ENCODE results near the gene MITF.

MITF gene

DNA sequence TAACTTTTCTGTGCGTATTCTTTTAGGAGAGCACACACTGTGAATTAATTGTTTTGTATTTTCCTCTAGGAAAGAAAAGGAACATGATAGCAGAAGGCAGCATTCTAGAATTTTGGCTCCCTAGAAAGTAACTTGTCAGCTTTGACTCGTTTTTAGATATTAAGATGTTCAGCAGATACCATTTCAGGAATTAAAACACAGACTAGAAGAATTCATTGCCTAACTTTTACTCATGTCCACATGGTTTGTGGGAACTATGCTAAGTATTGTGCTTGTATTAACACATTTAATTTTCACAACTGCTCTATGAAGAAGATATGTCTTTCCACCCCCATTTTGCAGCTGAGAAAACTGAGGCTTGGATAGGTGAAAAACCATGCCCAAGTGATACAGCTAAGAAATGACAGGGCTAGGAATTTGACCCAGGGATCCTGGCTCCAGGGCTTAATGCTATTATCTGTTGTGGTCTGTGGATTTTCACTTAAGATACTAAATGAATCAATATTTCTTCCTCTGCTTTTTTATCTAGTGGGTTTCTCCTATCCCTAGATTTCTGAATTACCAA is 128.8 kb downstream of the MITF start:
- peak; percentile 13 for FAIRE-seq
- DNase-seq (ENCODE audit: insufficient read length, low spot score): no peak

DNA sequence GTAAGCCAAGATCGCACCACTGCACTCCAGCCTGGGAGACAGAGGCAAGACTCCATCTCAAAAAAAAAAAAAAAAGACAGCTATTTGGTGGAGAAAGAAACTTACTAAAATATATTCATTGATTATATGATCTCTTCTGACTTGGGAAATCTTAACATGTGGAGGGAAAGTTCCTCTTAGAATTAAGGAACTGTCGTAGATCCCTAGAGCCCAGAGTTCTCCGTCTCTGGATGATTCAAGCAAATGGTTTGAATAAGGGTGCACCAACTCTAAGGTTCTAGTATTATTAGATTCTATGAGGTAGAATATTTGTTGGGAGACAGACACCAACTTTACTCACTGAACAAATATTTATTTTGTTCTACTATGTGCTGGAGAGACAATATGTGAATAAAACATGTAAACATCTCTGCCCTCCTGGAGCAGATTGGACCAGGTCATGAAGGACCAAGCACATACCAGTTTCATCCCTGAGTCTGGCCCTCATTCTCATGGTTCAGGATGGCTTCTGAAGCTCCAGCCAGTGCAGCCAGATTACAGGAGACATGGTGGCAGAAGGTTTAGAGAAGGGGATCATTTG is 129.7 kb downstream of the MITF start:
- no peak for FAIRE-seq

DNA sequence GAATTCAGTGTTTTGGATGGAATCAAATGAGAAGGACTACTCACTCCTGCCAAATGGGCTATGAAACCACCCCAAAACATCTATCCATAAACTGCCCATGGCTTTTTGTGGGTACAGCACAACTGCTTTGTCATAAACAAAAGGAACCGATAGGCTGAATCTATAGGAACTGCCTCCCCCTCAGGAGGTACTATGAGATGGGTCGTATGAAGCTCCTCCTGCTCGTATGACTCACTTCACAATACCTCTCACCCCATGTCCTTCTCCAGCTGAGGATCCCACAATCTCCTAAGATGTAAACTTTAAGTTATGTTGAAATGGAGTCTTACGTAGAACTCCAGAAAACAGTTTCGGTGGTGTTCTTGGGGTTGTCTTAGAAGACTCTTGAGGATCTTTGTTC is 130.4 kb downstream of the MITF start:
- DNase-seq (ENCODE audit: insufficient read length, low spot score) (peak; percentile 45), FAIRE-seq (peak; percentile 23)

More for the DNA sequence above, 129.7 kb downstream of the MITF start:
- DNase-seq (ENCODE audit: insufficient read length, low spot score): no peak

DNA sequence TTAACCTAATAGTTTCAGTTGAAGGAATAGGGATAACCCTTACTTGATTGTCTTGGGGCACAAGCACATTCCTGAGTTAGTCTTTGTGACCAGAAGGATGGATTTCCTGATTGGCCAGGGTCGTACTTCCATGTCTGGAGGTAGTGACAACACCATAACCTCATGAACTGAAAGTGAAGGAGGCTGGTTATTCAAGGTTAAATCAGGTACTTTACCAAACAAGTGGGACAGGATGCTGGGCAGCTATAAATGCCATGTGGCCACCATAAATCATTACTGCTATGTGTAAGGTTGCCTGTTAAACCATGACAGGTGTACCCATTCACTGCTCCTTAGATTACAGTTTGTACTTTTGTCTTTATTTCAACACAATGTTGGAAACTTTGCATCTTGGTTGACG is 132.0 kb downstream of the MITF start:
- FAIRE-seq (no peak), DNase-seq (ENCODE audit: insufficient read length, low spot score) (no peak)

GRCh38 chr3:69871868-69872267 is 132.6 kb downstream of the MITF start:
- DNase-seq (ENCODE audit: insufficient read length, low spot score) (no peak), FAIRE-seq (no peak)

DNA sequence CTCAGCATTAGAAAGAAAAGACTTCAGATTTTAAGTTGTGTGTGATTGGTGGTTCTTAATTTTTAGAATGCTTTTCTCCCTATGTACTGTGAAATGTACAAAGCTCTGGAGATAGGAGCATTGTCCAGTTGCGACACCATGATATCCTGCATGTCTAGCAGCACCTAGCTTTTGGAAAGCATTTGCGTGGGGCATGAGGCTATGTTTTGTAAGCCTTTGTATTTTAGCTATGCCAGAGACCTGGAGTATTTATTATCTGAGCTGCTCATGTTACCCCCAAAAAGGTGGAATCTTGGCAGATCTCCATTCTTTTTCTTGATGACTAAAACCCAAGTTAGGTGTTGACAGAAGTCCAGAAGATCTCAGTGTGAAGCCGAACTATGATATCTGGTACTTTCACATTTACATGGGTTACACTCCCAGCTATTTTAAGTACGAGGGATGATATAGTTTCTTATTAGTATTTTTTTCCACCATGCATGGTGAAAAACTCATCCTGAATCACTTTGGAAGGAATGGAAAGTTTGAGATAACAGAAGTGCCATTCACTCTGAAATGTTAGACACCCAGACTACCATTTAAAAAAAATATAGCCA is 133.6 kb downstream of the MITF start:
- DNase-seq (ENCODE audit: insufficient read length, low spot score) (no peak), FAIRE-seq (no peak)

- FAIRE-seq (no peak), DNase-seq (ENCODE audit: insufficient read length, low spot score) (no peak)
Measured at GRCh38 chr3:69876073-69876472, 136.8 kb downstream of the MITF start.

GRCh38 chr3:69878254-69878653 is 139.0 kb downstream of the MITF start:
- DNase-seq (ENCODE audit: insufficient read length, low spot score) (no peak), FAIRE-seq (no peak)

GRCh38 chr3:69879051-69879450 is 139.8 kb downstream of the MITF start:
- FAIRE-seq (no peak), DNase-seq (ENCODE audit: insufficient read length, low spot score) (no peak)

DNA sequence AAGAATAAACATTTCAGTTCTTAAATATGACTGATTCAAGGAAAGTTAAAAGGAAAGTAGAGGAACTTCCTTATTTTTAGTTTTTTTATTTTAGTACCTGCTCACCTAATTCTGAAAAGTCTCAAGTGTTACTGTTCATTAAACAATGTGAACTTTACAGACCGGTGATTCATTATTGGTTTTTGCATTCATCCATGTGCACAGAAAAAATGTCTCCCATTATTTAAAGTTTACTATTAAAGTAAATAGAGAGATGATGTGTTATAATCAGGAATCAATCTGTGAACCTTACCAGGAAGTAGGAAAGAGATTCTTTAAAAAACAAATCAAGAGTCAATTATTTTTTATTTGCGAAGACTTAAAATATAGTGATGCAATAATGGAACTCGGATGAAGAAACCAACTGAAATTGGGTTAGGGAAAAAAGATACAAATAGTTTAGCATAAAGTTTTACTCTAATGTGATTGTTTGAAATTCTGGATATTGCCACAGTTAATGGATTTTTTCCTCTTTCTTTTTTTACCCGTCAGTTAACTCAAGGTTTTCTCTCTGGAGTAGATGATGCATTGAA is 140.9 kb downstream of the MITF start:
- no peak for DNase-seq (ENCODE audit: insufficient read length, low spot score)
- FAIRE-seq: no peak

DNA sequence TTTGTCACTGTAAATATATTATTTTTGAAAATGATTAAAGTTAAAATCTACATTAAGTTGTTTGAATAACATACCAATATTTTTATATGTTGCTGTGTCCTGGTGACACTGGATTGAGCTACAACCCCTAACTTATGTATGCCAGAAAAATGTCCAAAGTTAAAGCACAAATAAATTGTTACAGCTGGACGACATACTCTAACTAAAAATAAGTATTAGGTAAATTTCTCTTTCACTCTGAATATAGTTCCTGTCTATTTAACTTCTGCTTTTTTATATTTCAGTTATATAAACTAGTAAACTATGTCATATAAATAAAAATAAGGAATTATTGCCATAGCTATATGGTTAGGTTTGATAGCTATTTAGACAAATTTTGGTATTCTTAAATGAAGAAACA is 141.8 kb downstream of the MITF start:
- DNase-seq (ENCODE audit: insufficient read length, low spot score) (no peak), FAIRE-seq (no peak)

DNA sequence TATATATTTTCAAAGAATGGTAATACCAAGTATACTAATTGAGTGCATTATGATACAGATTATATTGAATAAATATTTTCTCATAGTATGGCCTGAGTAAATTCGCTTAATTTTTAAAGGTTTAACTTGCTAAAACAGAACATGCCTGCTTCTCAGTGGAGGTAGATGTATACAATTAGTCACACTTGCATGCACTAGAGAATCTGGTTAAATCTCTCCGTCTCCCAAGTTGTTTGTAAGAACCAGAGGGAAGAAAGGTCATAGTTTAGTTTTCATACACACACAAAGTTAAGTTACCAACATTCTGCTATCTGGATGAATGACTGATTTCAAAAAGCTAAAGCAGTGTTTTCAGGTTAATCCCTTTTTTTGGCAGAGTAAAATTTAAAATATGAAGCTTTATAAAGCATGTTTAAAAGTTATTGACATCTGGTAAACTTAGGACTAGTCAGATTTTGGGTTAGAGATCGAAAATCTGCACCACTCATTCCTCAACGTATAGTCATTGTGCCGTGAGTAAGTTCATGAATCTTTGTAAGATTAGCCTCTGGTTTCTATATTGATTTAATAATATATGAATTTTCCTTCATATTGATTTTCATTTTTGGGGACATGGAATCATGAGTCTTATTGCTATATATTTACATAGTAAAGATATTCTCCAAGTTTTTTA is 142.6 kb downstream of the MITF start:
- no peak for FAIRE-seq
- no peak for DNase-seq (ENCODE audit: insufficient read length, low spot score)

DNA sequence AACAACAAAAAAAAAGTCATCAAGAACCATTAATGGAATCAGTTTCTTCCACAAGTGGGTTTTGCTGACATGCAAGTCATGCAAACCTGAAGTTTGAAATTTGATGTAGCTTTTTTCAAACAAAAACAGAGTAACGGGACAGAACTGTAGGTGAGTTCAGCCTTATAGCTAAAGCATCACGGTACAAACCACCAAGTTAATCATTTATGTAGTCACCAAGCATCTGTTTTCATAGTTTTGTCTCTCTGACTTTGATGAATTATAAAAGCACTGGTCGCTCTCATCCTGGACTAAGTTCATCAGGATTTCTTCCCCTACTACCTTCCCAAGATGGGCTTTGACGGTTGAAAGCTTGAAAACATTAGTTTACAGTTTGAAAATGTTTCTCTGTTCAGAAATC is 143.3 kb downstream of the MITF start:
- DNase-seq (ENCODE audit: insufficient read length, low spot score) (no peak), FAIRE-seq (no peak)

GRCh38 chr3:69888040-69888942 is 149.0 kb downstream of the MITF start:
- DNase-seq (ENCODE audit: insufficient read length, low spot score): no peak
- FAIRE-seq: no peak

- FAIRE-seq (no peak), DNase-seq (ENCODE audit: insufficient read length, low spot score) (no peak)
Measured at GRCh38 chr3:69888943-69889315, 149.7 kb downstream of the MITF start.

GRCh38 chr3:69890084-69890483 is 150.8 kb downstream of the MITF start:
- FAIRE-seq (no peak), DNase-seq (ENCODE audit: insufficient read length, low spot score) (no peak)

GRCh38 chr3:69890691-69891090 is 151.4 kb downstream of the MITF start:
- DNase-seq (ENCODE audit: insufficient read length, low spot score): no peak
- no peak for FAIRE-seq

DNA sequence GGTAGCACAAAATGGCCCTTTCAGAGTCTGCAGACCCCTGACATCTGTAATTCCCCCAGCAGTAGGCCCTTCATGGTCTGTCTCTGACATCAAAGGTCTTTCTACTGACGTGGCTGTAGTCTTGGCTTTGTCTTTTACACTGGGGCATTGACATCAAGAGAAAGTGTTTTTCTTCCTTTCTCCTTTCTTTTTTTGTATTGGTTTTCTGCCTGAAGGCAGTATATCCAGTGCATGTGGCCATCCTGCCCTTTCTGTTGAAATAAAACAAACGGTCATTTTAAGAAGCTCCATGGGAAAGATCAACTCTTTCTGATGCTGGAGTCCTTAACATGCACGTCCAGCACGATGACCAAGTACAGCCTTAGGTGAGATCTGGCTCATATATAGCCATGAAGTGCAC is 153.4 kb downstream of the MITF start:
- no peak for DNase-seq (ENCODE audit: insufficient read length, low spot score)
- FAIRE-seq: no peak

GRCh38 chr3:69893274-69893673 is 154.0 kb downstream of the MITF start:
- DNase-seq (ENCODE audit: insufficient read length, low spot score): no peak
- FAIRE-seq: no peak

DNA sequence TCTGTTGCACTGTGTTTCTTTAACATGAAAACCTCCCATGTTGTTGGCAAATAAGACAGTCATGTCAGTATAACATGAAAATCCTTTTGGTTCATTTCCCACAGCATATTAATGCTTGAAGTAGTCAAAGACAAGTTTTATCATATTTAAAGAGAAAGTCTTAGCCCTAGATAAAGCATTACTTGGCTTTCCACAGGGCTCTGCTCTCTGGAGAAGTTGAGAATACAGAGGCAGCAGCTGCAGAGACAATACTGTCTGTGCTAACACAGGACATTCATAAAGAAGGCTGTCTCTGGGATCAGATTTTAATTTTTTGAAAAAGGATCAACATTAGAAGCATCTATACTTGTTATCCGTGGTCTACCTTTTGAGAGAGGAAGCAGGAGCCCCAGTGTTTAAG is 156.8 kb downstream of the MITF start:
- FAIRE-seq (no peak), DNase-seq (ENCODE audit: insufficient read length, low spot score) (no peak)

DNA sequence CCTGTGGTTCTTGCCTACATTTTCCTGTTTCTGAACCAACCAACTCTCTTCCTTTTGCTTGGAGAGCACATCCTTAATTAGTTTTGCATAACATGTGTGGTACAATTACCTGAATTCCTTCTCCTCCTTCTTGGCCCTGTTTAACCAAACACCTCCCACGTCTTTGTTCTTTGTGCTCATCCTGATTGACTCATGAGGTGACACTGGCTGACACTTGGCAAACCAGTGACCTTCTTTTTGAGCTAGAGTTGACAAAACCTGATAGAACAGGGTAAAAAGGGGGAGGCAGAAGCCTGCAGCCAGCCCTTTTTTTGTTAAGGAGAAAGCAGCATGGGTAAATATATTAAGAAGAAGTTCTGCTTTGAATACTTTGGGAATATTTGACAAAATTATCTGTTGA is 161.1 kb downstream of the MITF start:
- no peak for FAIRE-seq
- DNase-seq (ENCODE audit: insufficient read length, low spot score): no peak

Data from HTR-8/SVneo (cell line).